Adrenal gland (tissue), 5 donors: ENCODE measurements around the gene GNAL.
"Not testable (repeated sequence)": the region's sequence is repeated elsewhere in the genome, so short reads cannot be mapped to it uniquely, and the experiment has no call there.

ENCODE experiments used
- CTCF ChIP-seq, 6 experiments: fragments of 450-650 bp in 4 of 6; fragments of 200-600 bp in 2 of 6; sonication (generic) in 1 of 6; IDR thresholded peaks; 1 replicate in 5 of 6; 2 replicates in 1 of 6; pipeline versions ENCODE4 v1.5.1 to v1.8.0; 2016 to 2021; ENCODE audit warnings: antibody characterized with exemption in 6 of 6, mild to moderate bottlenecking in 2 of 6, moderate library complexity in 1 of 6
- POLR2A ChIP-seq, 2 donors: fragments of 450-650 bp; IDR thresholded peaks; one replicate each; pipeline ENCODE4 v1.6.1; 2017; ENCODE audit warnings: antibody characterized with exemption in 2 of 2, mild to moderate bottlenecking in 2 of 2, moderate library complexity in 1 of 2
- donor health status: DM: no; HTN: no; CAD: no.

GRCh38 chr18:11916880-11917279 is 227.8 kb downstream of the GNAL start:
- TF ChIP-seq CTCF, POLR2A (IDR thresholded peaks at IDR 0.05): not testable (repeated sequence)
